Esophagus squamous epithelium (tissue), 5 donors: ENCODE data around the gene MYBPC2. TPM values are rescaled to one million over a fixed set of nuclear protein-coding genes. Genes with fewer than 3 reads are reported as not detected.

Experiments used
- DNase-seq: peaks from one replicate; lab custom pipeline; 2025; lab: John Stamatoyannopoulos, UW
- H3K27ac ChIP-seq, 4 donors: fragments of 200-600 bp; sonication (generic); one replicate each; pipeline ENCODE4 v1.5.1; 2016 to 2019; ENCODE audit warnings: mild to moderate bottlenecking in 1 of 4
- H3K27me3 ChIP-seq, 4 donors: fragments of 200-600 bp; sonication (generic); 1 replicate in 3 of 4; 2 replicates in 1 of 4; pipeline versions ENCODE4 v1.5.1 to v1.6.0; 2017 to 2021; ENCODE audit warnings: antibody characterized with exemption in 1 of 4
- H3K36me3 ChIP-seq, 3 donors: fragments of 200-600 bp; sonication (generic); one replicate each; pipeline ENCODE4 v1.5.1; 2016 to 2019
- H3K4me1 ChIP-seq, 3 donors: fragments of 200-600 bp; sonication (generic); one replicate each; pipeline ENCODE4 v1.5.1; 2017 to 2019
- H3K4me3 ChIP-seq, 4 donors: fragments of 200-600 bp; sonication (generic); 1 replicate in 3 of 4; 2 replicates in 1 of 4; pipeline ENCODE4 v1.5.1; 2016 to 2019; ENCODE audit warnings: mild to moderate bottlenecking in 2 of 4, moderate library complexity in 1 of 4
- H3K9me3 ChIP-seq, 3 donors: fragments of 200-600 bp; sonication (generic); one replicate each; pipeline ENCODE4 v1.5.1; 2016 to 2019
- POLR2A ChIP-seq, 4 donors: fragments of 450-650 bp; IDR thresholded peaks; one replicate each; pipeline ENCODE4 v1.6.1; 2017; ENCODE audit warnings: antibody characterized with exemption in 4 of 4, mild to moderate bottlenecking in 4 of 4, moderate library complexity in 3 of 4
- WGBS, 2 donors: methylation state at CpG; one replicate each; pipeline ENCODE4 v1.1.5; 2018; 5-methylcytosine and 5-hydroxymethylcytosine counted together
- intact Hi-C: fragments of 100-400 bp; cut with DNase I; formaldehyde crosslinking; loops from one replicate; pipeline ENCODE4 v1.15.0; 2022
- total RNA-seq, 4 donors: library from RNA; depleted of rRNA; stranded (reverse); fragments of >200 nt; gene quantifications; one replicate each; pipeline ENCODE4 v1.1.0, GENCODE V29; 2016
- TF ChIP-seq, protein P1 (sequence below), 6 experiments: fragments of 450-650 bp in 4 of 6; fragments of 200-600 bp in 2 of 6; sonication (generic) in 2 of 6; IDR thresholded peaks; one replicate each; pipeline ENCODE4 v1.5.1; 2016 to 2019; ENCODE audit warnings: antibody characterized with exemption in 6 of 6, mild to moderate bottlenecking in 4 of 6, moderate library complexity in 4 of 6
- donor health status: DM: yes; HTN: yes; CAD: no.

MYBPC2 gene
- under 1 TPM in 1 of 4 donors, not detected in 3; 0.19 TPM for total RNA-seq

DNA sequence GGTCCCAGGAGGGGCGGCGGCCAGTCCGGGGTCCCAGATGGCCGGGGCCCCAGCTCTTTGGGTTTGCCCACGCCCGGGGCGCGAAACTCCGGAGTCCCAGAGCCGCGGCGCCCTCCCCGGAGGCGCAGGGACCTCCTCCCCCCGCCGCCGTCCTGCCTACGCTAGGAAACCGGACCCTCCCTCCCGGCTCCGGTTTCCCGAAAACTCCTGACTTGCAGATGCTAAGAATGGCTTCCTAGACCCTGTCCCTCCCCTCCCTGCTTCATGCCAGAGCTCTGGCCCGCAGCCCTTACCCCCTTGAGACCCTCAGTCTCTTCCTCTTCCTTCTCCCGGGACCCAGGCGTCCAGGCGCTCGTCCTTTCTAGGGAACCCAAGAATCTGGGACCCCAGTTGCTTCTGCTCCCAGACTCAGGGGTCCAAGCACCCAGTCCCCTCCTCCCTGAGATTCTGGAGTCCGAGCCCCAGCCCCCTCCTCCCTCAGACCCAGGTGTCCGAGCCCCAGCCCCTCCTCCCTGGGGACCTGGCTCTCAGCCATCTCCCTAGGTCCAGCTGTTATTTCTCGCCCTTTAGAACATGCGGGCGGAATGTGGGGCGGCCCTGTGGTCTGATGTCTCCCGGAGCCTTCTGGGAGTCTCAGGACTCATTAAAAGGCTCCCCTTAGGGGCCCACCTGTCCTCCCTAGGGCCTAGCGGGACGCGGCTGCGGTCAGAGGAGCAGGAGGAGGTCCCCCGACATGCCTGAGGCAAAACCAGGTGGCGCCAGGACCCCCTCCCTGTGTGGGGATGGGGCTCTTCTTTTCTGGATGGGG is at the start of gene MYBPC2:
TSS of gene MYBPC2 (plus strand) at position 672 of the 808 bp plus-strand sequence. CDS start at position 734, 62 bp downstream.
- TF ChIP-seq, protein P1, sequence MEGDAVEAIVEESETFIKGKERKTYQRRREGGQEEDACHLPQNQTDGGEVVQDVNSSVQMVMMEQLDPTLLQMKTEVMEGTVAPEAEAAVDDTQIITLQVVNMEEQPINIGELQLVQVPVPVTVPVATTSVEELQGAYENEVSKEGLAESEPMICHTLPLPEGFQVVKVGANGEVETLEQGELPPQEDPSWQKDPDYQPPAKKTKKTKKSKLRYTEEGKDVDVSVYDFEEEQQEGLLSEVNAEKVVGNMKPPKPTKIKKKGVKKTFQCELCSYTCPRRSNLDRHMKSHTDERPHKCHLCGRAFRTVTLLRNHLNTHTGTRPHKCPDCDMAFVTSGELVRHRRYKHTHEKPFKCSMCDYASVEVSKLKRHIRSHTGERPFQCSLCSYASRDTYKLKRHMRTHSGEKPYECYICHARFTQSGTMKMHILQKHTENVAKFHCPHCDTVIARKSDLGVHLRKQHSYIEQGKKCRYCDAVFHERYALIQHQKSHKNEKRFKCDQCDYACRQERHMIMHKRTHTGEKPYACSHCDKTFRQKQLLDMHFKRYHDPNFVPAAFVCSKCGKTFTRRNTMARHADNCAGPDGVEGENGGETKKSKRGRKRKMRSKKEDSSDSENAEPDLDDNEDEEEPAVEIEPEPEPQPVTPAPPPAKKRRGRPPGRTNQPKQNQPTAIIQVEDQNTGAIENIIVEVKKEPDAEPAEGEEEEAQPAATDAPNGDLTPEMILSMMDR (IDR thresholded peaks at IDR 0.05): no peak
- TF ChIP-seq POLR2A (IDR thresholded peaks at IDR 0.05): no peak
- WGBS, 2 donors: 4 to 11% methylated on average over 7 of the region's 40 CpGs
- Histone ChIP-seq H3K36me3 (no peaks in the 10 kb centered on the region), H3K4me3 (peak within 1 kb of the TSS; percentile 54 to 89 (median 70)), H3K9me3 (no peaks in the 10 kb centered on the region), H3K27ac (peak within 1 kb of the TSS; percentile 69 to 91 (median 76)), H3K4me1 (peaks cover 6 to 32% (median 15%) of the 10 kb centered on the region in 3 donors), H3K27me3 (peaks cover 0 to 71% (median 3%) of the 10 kb centered on the region in 4 donors)
- intact Hi-C loops: no loop called here
- no peak for DNase-seq

DNA sequence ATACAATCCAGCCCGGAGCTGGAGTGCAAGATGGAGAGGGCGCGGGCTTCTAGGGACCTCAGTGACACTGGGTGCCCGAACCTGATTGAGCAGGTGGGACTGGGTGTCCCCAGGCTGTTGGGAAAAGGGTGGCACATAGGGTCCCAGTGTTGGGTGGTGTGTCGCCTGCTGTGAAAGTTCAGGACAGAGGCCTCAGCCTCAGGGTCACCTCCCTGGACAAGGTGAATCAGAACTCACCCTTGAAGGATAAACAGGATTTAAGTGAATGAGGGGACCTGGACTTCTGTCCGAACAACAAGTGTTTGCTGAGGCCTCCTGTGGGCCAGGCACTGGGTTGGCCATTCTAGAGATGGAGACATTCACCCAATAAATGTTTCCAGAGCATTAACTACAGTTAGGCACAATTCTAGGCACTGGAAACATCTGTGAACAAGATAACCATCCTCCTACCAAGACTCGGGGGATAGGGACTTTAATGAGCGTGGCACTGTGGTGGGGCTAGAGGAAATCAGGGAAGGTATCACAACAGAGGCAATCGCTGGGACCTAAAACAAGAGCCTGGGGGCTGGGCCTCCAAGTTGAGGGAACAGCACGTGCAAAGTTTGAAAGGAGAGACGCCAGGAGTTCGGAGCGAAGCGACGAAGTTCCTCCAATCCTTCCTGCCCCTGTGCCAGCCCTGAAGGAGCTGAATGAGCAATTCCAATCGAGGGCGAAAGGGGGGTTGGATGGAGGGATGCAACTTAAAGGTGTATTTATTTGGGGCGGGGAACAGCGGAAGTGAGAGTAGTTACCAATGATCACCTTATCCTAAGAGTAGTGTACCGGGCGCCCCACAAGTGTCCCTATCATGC is 49.5 kb upstream of the MYBPC2 start:
- 44 to 52% methylated on average over 20 to 21 of the region's 21 CpGs for WGBS, 2 donors
- H3K4me3 ChIP-seq: peak overlapping the region; percentile 60 to 95 (median 83)
- no peaks in the 10 kb centered on the region for H3K9me3 ChIP-seq
- peaks cover 24 to 66% (median 42%) of the 10 kb centered on the region in 3 donors for H3K36me3 ChIP-seq
- TF ChIP-seq, protein P1 (IDR thresholded peaks at IDR 0.05): no peak
- no peak for TF ChIP-seq POLR2A (IDR thresholded peaks at IDR 0.05)
- H3K27me3 ChIP-seq: no peaks in the 10 kb centered on the region
- H3K27ac ChIP-seq: peak overlapping the region; percentile 75 to 94 (median 91)
- intact Hi-C loops: no loop called here
- DNase-seq: no peak
- H3K4me1 ChIP-seq: peaks cover 12 to 38% (median 13%) of the 10 kb centered on the region in 3 donors

DNA sequence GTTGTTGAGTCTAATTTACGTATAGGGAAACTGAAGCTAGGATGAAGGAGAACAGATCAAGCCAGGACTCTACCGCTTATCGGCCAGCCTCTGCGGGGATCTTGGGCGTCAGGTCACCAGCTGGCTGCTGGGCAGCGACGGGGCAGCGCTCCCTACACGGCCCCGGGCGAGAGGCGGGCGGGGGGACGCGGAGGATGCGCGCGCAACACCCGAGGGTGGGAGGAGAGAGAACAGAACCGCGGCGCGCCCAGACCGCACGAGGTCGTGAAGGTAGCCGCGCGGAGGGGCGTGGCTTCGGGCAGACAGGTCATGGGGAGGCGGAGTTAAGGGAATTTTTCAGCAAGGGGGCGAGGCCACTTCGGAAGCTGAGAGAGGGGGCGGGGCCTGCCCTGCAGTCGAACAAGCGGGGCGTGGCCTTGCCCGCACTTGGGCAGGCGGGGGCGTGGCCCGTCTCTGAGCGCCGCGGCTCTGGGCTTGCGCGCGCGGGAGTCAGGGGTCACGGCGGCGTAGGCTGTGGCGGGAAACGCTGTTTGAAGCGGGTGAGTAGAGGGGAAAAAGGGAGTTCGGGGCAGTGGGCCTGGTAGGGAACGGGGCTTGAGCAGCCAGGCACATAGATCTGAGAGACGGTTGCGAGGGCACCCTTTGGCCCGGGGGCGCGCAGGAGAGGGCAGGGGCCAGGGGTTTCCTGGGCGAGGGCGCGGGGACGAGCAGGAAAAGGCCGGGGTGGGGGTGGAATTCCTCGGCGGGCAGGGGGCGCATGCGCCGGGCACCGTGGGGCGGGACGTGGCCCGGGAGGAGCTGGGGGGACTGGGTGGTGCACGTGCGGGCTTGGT is 48.6 kb upstream of the MYBPC2 start, which contains the start of gene POLD1:
TSS of gene POLD1 (plus strand) at position 496 of the 833 bp plus-strand sequence. CDS start 14,505 bp downstream, outside the sequence.
- 0 to 1% methylated on average over 26 to 37 of the region's 78 CpGs for WGBS, 2 donors
- DNase-seq: peak; percentile 86
- intact Hi-C loops: no loop called here

More for the DNA sequence above, 48.6 kb upstream of the MYBPC2 start, which contains the start of gene POLD1:
- Histone ChIP-seq H3K4me3 (peak within 1 kb of the TSS; percentile 60 to 95 (median 83)), H3K36me3 (peaks cover 16 to 57% (median 35%) of the 10 kb centered on the region in 3 donors), H3K27me3 (no peaks in the 10 kb centered on the region), H3K4me1 (peaks cover 12 to 38% (median 13%) of the 10 kb centered on the region in 3 donors), H3K27ac (peak within 1 kb of the TSS; percentile 75 to 94 (median 91)), H3K9me3 (no peaks in the 10 kb centered on the region)
- TF ChIP-seq POLR2A (IDR thresholded peaks at IDR 0.05): peak in 3 of 4 donors; percentile 13 to 28 (median 22)
- TF ChIP-seq, protein P1 (IDR thresholded peaks at IDR 0.05): peak in 1 of 6 experiments; percentile 31
